OCI-M2 (cell line): ENCODE results near the gene NXNL2.

ENCODE experiments used
- DNase-seq: peaks from one replicate; lab custom pipeline; 2025; ENCODE audit not compliant: unreplicated experiment; lab: John Stamatoyannopoulos, UW

Gene NXNL2

DNA sequence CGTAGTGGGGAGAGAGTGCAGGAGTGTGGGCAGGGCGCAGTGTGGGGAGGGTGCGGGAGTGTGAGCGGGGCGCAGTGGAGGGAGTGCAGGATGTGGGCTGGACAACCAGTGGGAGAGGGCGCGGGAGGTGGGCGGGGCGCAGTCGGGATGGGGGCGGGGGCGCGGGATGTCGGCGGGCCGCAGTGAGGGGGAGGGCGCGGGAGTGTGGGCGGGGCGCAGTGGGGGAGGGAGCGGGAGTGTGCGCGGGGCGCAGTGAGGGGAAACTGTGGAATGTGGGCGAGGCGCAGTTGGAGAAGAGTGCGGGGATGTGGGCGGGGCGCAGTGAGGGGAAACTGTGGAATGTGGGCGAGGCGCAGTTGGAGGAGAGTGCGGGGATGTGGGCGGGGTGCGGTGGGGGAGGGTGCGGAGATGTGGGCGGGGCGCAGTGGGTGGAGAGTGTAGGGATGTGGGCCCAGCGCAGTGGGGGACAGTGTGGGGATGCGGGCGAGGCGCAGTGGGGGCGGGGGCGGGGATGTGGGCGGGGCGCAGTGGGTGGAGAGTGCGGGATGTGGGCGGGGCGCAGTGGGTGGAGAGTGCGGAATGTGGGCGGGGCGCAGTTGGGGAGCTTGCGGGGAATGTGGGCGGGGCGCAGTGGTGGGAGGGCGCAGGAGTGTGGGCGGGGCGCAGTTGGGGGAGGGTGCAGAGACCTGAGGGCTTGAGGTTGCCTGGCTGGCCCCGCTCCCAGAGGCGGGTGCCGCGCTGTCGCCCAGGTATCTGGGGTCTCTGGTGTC lies at the start of gene NXNL2:
Gene NXNL2 (plus strand): TSS at position 723 of the 770 bp plus-strand sequence. CDS start 257 bp downstream, outside the sequence.
- no peak for DNase-seq

DNA sequence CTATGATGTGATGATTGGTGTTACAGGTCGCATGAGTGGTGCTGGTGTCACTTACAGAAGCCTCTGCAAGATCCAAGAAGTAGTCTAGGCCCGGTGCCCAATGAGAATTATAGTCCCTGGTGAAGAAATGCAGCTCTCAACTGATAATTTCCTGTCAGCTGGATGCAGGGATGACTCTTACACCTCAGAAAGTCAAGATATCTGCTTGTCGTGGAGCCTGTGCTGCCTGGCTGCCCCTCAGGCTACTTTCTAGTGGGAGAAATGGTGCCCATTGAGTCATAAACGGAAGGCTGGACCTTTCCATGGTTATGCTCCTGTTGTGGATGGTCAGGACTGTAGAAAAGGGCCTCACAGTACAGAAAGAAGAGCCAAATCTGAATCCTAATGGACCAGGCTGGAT lies 46.8 kb upstream of the NXNL2 start:
- no peak for DNase-seq

DNA sequence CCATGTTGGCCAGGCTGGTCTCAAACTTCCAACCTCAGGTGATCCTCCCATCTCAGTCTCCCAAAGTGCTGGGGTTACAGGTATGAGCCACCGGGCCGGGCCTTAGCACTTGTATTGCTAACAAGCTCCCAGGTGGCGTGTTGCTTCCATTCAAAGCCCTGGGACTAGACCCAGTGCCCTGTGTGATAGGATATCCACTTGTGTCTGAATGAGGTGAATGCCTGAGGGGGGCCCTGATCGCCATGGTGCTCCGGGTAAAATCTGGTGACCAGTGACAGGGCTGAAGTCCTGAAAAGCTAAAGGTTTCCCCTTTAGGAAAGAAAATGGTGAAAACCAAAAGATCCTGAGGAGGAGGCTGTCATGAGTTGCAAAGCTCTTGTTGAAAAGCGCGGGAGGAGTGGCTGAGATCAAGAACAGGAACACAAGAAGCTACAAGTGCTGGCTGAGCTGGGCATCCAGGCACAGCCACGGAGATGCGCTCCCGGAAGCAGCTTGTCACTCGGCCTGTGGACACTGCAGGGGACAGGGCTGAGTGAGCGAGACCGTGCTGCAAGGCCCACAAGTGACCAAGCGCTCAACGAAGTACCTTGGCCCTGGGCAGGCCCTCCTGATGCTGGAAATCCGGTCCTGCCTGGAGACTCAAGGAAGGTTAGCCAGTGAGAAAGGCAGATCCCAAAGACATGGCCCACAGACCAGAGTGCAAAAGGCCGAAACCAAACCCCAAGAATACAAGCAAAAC lies 39.8 kb upstream of the NXNL2 start:
- no peak for DNase-seq

DNA sequence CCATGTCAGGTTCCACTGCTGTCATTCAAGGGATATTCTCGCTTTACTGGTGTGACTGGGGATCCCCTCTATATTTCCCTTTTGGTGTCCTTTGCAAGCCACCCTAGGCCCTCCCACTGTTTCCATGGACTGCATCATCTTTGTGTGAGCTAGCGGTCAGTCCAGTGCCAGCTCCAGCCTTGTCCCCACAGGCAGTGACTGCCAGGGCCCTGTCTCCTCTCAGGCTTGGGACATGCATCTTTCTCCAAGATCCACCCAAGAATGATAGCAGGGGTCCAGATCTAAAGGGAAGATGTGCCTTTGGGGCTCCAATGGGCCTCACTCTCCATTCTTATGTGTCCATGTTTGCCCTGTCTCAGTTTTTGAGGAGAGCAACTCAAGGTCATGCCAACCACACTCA lies 37.8 kb upstream of the NXNL2 start:
- DNase-seq, result no peak

DNA sequence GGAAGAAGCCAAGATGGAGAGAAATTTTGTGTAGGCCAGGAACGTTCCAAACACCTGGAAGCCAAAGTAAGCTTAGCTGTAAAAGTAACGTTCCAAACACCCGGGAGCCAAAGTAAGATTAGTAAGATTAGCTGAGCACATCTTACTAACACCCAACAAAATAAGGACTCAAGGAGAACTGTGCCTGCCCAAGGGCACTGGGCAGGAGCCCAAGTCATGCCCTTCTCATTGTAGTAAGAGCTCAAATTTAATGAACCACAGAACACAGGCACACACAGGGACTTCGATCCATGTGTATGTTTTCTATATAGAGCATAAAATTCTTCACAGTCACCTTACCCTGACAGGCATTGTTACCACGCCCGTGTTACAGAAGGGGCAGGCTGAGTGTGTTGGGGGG lies 36.1 kb upstream of the NXNL2 start:
- DNase-seq, result no peak

DNA sequence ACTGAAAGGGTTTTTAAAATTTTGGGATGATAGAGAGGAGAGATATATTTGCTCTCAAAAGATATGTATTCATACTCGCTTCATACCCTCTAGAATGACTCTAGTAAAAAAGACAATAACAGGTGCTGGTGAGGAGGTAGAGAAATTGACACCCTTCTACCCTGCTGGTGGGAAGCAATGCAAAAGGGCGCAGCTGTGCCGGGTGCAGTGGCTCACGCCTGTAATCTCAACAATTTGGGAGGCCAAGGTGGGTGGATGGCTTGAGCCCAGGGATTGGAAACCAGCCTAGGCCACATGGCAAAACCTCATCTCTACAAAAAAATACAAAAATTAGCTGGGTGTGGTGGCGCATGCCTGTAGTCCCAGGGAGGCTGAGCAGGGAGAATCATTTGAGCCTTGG lies 33.9 kb upstream of the NXNL2 start:
- no peak for DNase-seq

DNA sequence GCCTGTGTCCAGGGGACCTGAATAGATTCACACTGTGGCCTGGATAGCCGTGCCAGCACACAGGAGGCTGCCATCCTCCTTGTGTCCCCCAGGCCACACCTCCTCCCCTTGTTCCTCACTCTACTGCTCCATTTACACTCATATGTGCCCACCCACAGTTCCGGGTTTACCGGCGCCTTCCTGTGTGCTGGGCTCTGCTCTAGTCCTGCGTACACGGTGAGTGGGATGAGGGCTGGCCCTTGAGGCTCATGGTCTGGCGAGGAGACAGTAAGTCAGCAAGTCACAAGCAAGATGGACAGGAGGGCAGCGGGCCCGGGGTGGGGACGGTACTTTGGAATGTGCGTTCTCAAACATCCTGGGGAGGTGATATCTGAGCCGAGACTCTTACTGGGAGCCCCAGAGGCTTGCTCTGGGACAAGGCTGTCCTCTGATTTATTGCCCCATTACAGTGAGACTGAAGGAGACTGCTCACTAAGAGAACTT lies 32.4 kb upstream of the NXNL2 start:
- no peak for DNase-seq

DNA sequence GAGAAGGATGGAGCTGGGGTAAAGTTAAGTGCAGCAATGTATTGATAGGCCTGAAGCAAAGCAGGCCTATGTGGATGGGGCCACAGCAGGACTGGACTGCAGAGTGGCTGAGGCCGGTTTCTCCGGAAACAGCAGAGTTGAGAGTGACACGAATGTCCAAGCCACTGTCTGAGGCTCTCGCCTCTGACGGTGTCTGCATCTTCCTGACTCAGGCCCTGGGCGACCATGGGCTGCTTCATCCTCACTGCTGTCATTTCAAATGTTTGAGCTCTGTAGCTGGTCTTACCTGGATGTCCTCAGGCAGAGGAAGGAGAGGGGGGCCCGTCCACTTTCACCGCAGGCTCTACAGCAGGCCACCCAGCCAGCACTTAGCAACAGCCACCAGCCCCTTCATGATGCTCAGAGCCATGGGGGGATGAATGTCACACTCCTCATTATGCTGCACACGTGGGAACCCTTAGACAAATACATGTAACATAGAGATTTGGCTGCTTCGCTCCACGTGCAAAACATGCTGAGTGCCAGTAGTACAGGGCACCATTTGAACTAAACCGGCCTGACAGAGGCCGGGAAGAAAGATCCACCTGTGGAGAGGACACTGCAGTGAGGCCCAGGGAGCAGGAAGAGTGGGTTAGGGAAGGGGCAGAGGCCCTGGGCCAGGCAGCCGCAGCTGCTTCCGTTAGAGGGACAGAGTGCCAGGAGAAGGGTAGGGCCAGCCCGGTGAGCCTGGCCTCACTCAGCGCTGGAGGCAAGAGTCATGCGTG lies 31.7 kb upstream of the NXNL2 start:
- no peak for DNase-seq

DNA sequence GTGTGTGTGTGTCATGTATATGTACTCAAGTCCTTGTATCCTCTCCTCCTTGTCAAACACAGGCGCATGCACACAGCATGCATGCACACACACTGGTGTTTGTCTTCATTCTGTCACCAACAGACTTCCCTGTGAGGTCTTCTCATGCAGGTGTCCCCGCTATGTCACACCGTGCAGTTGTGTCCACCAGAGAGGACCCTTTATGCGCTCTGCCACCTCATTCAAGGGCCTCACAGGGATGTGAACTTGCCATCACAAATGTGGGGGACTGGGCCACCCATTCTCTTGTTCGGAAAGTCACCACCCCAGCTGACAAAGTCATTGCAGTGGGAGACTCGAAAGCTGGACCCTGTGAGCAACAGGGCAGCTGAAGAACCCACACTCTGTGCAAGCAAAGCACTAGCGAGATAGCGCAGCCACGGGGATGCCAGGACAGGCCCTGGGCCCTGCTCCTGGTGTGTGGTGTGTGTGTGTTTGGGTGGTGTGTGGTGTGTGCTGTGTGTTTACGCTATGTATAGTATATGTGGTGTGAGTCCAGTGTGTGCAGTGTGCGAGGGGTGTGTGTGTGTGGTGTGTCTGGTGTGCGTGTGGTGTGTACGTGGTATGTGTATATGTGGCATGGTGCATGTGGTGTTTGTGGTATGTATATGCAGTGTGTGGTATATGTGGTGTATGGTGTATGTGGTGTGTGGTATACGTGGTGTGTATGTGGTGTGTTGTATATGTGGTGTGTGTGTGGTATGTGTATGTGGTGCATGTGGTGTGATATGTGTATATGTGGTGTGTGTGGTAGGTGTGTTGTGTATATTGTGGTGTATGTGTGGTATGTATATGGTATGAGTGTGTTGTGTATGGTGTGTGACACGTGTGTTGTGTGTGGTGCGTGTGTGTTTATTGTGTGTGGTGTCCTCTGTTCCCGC lies 30.9 kb upstream of the NXNL2 start:
- no peak for DNase-seq

DNA sequence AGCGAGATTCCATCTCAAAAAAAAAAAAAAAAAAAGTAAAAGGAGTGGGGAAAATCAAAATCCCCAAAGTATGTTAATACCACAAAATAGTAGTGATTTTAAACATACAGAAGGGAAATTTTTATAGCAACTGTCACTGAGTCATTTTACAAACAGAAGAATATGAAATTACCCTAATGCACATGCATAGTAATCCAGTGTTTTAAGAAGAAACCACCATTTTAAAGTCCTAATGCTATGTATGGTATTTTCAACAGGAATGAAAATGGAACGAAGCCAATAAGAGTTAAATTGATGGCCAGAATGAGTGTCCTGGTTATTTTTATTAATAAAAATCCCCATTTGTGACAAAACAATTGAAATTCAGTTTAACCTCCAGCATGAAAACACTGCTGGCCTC lies 26.7 kb upstream of the NXNL2 start:
- DNase-seq, result no peak

DNA sequence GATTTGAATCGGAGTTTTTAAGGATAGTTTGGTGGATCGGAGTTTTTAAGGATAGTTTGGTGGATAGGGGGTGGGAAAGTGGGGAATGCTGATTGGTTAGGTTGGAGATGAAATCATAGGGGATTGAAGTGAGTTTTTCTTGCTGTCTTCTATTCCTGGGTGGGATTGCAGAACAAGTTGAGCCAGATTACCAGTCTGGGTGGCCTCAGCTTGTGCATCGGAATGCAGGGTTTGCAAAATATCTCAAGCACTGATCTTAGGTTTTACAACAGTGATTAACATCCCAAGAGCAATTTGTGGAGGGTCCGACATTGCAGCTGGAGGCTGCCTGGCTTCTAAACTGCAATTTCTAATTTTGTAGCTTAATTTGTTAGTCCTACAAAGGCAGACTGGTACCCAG lies 23.1 kb upstream of the NXNL2 start:
- no peak for DNase-seq

DNA sequence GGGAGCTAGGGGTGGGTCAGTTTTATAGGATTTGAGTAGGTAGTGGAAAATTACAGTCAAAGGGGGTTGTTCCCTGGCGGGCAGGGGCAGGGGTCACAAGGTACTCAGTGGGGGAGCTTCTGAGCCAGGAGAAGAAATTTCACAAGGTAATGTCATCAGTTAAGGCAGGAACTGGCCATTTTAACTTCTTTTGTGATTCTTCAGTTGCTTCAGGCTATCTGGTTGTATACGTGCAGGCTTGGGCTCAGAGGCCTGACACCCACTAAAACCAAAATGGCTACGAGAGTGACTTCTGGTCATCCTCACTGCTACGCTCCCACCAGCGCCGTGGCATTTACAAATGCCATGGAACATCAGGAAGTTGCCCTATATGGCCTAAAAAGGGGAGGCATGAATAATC lies 20.7 kb upstream of the NXNL2 start:
- DNase-seq, result no peak

DNA sequence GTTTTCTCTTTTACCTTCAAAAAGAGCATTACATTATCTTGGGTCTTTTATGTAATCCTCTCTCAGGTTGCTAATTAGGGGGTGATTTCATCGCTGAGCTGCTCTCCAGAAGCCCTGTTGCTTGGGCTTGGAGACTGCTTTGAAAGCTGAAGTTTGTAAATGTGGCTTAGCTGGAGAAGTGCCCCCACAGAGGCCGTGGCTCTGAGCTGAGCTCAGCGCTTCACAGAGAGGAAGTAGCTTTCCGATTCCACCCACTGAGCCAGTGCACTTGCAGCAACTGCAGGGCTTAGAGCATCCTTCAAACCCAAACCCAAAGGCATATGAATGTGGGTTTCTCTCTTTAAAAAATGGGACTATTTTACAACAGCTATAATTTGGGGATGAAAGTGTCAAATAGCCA lies 13.7 kb upstream of the NXNL2 start:
- no peak for DNase-seq

DNA sequence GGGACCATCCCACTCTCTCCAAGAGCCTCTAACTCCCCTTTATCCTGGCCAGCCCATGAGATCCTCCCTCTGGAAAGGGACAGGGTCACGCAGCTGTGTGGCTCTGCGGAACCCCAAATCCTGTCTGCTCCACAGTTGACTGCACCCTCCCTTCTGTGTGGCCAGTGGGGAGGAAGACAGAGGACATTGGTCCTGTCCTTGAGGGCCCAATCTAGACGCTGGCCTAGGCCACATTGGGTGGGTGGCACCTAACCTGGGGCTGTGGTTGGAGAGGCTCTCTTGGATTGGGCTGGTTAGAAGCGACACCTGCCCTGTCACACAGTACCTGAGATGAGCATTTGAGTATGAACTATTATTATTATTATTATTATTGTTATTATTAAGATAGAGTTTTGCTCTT lies 12.6 kb upstream of the NXNL2 start:
- no peak for DNase-seq

DNA sequence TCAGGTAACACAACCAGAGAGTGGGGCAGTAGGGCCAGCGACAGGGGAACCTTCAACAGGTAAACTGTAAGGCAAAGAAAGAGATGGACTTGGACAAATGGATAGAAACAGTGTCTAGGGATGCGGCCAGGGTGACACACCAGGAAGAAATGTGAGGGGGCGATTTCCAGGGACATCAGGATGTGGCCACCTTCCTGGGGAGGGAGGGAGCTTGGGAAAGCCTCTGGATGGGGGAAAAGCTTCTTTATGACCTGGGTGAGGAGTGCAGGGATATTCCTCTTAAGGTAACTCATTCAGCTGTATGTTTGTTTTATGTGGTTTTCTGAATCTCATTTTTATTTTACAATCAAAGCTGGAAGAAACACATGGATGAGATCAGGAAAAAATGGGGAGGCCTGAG lies 11.9 kb upstream of the NXNL2 start:
- no peak for DNase-seq

DNA sequence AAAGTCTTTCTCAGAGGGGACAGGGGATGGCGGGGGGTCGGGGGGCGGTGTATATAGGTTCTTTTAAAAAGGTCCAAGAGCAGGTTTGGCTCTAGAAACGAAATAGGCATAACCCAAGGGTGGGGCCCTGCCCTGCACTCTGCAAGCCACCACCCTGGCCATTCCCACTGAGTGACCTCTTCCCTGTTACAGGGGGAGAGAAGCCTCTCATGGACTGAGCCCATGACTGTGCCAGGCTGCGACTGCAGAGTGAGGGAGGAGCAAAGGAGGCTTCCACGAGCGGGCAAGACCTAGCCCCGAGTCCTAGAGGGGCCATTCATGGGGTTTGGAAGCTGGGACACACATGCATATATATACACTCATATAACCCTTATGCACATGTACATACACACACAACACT lies 10.1 kb upstream of the NXNL2 start:
- no peak for DNase-seq

DNA sequence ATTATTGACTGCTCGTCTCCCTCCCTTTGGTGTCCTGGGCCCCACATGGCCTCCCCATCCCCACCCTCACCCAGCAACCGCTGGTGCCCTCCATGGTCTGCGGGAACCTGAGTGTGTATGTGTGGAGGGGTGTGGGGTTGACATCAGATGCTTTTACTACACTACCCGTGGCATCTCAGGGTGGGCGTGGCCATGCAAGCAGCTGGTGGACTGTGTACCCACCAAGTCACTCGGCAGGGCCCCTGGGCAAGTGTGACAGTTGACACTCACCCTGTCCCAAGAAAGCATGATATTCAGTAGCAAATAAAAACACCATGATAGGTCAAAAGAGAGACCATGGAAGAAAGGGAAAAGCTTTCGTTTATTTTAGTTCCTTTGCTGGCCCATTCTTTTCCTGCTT lies 7.4 kb upstream of the NXNL2 start:
- DNase-seq, result no peak

DNA sequence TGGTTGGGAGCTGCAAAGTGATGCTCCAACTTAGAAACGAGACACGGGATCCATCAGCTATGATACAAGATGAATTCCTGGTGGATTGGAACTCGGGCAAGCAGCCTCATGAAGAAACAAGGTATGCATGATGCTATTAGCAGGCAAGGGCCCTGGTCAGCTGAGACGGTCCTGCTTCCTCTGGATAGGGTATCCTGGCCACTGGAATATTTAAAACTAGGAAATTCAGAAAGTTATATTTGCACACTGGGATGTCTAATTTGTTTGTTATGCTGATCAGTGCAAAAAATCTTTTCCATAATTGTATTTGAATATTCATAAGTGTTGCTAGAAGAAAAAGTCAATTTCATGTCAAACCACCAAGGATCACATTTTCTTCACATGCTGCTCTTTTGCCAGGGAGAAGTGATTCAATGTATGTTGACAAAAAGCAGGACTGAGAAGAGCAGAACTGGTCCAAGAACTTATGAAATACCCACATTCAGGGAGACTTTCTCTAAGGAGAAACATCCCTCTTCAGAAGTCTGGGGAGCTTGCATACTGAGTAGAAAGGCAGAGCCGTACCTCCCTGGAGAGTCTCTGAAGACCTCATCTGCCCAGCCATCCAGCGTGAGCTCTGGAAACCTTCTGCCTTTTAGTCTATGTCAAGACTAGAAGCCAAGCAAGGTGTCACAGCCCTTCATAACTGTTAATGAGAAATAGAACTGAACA lies 6.7 kb upstream of the NXNL2 start:
- DNase-seq, result no peak

DNA sequence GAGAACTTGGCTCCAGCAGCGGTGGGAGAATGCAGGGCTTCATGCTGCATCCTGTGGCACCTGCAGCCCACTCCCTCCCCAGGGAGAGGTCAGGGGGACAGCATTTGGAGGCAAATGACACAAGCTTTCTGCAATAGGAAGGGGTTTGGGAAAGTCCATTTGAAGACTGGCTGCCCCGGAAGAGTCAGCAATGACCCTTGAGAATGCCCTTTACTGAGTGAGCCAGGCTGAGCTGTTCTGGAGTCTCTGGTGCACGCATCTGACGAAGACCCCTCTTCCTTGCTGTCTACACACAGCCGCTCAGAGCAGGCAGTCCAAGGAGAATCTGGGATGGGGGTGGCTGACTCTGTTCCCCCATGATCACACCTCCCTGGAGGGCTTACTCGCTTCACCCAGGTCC lies 5.5 kb upstream of the NXNL2 start:
- no peak for DNase-seq

DNA sequence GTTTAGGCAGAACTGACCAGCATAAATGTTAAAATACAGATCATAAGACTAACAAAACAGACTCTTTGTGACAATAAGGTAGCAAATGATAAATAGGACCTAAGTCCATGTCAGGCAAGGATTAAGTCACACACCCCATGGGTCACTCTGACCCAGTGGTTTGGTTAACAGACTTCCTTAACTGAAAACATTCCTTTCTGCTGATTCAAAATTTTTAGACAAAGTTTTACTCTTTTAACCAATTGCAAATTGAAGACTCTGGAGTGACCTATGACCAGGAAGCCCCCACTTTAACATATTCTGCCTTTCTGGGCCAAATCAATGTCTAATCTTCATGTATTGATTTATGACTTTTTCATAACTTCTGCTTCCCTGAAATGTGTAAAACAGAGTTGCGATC lies 4.9 kb upstream of the NXNL2 start:
- no peak for DNase-seq
